Measurements from ENCODE around the gene IRS1. TPM values are rescaled to one million over a fixed set of nuclear protein-coding genes. Genes with fewer than 3 reads are reported as not detected.

IRS1 gene
- total RNA-seq, 2 donors from 2014 or later = 14.6 to 15.8 TPM

DNA sequence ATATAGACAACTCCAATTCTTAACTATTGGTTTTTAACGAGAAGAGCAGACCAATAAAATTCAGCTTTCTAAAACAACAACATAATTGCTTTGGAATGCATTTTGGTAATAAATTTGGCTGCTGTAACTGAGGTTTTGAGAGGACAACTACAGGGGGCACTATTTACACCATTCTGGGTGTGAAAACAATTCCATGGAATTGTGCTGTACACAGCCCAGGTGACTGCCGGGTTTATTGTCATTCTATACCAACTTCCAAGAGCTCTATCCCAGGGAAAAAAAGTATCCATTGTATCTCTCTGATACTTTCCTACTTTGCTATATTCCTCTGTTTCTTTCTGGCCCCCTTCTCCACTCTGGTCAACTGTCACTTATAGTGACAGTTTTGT lies 38.4 kb downstream of the IRS1 start:
- H3K27me3 ChIP-seq = no peaks in the 10 kb centered on the region
- H3K27ac ChIP-seq = peak overlapping the region; percentile 69 to 82
- TF ChIP-seq, protein P1, sequence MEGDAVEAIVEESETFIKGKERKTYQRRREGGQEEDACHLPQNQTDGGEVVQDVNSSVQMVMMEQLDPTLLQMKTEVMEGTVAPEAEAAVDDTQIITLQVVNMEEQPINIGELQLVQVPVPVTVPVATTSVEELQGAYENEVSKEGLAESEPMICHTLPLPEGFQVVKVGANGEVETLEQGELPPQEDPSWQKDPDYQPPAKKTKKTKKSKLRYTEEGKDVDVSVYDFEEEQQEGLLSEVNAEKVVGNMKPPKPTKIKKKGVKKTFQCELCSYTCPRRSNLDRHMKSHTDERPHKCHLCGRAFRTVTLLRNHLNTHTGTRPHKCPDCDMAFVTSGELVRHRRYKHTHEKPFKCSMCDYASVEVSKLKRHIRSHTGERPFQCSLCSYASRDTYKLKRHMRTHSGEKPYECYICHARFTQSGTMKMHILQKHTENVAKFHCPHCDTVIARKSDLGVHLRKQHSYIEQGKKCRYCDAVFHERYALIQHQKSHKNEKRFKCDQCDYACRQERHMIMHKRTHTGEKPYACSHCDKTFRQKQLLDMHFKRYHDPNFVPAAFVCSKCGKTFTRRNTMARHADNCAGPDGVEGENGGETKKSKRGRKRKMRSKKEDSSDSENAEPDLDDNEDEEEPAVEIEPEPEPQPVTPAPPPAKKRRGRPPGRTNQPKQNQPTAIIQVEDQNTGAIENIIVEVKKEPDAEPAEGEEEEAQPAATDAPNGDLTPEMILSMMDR (IDR thresholded peaks at IDR 0.05) = no peak
- H3K4me1 ChIP-seq = peaks cover 0 to 54% of the 10 kb centered on the region in 2 donors
- H3K9me3 ChIP-seq = no peaks in the 10 kb centered on the region
- DNase-seq (ENCODE audit: low spot score) = no peak
- no peak overlapping the region for H3K4me3 ChIP-seq
- H3K36me3 ChIP-seq = no peaks in the 10 kb centered on the region

DNA sequence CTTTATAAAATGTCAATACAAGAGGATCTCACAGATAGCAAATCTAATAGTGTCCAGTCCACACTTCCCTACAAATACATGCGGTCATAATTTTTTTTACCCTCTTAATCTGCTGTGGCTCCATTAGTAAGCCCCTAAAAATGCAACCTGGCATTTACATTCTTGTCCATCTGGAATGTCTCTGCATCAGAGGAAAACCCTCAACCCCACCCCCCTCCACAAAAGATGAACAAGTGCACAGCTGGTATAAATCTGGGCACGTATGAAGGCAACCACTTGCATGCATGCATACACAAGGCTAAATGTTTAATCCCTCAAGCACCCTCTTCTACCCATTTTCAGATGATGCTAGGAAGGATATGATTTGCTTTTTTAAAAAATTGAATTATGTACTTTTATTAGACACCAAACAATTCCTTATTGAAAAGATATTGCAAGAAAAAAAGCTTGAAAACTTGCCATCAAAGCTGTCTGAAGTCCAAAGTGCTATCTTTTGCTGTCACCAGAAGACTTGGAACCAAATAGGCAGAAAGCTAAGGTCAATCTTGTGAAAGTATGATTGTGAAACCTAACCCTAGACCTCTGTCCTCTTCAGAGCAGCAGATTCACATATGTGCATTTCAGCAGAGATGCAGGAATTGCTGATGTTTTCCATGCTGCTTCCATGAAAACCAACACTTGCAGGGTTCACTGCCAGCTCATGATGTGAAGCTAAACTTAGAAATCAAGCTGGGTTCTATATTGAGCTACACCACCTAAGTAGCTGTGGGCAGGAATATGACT lies 39.0 kb downstream of the IRS1 start:
- Histone ChIP-seq H3K4me1 (peaks cover 0 to 54% of the 10 kb centered on the region in 2 donors), H3K4me3 (no peak overlapping the region), H3K27ac (peak overlapping the region; percentile 69 to 82), H3K9me3 (no peaks in the 10 kb centered on the region), H3K27me3 (no peaks in the 10 kb centered on the region), H3K36me3 (no peaks in the 10 kb centered on the region)
- no peak for DNase-seq (ENCODE audit: low spot score)
- TF ChIP-seq, protein P1 (IDR thresholded peaks at IDR 0.05) = no peak

DNA sequence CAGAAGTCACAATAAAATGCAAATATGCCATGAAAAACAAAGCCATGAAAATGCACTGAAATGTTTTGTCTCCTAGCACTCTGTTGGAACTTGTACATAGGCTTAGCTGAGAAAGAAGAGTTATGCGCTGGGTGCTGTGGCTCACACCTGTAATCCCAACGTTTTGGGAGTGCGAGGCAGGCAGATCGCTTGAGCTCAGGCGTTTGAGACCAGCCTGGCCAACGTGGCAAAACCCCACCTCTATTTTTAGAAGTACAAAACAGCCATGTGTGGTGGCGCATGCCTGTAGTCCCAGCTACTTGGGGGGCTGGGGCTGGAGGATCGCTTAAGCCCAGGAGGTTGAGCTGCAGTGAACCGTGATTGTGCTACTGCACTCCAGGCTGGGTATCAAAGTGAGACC lies 39.9 kb downstream of the IRS1 start:
- H3K36me3 ChIP-seq = no peaks in the 10 kb centered on the region
- DNase-seq (ENCODE audit: low spot score) = no peak
- TF ChIP-seq, protein P1 (IDR thresholded peaks at IDR 0.05) = no peak
- peaks cover 0 to 57% of the 10 kb centered on the region in 2 donors for H3K4me1 ChIP-seq
- no peak overlapping the region for H3K4me3 ChIP-seq
- H3K27me3 ChIP-seq = no peaks in the 10 kb centered on the region
- H3K9me3 ChIP-seq = no peaks in the 10 kb centered on the region
- H3K27ac ChIP-seq = peak overlapping the region; percentile 69 to 82

DNA sequence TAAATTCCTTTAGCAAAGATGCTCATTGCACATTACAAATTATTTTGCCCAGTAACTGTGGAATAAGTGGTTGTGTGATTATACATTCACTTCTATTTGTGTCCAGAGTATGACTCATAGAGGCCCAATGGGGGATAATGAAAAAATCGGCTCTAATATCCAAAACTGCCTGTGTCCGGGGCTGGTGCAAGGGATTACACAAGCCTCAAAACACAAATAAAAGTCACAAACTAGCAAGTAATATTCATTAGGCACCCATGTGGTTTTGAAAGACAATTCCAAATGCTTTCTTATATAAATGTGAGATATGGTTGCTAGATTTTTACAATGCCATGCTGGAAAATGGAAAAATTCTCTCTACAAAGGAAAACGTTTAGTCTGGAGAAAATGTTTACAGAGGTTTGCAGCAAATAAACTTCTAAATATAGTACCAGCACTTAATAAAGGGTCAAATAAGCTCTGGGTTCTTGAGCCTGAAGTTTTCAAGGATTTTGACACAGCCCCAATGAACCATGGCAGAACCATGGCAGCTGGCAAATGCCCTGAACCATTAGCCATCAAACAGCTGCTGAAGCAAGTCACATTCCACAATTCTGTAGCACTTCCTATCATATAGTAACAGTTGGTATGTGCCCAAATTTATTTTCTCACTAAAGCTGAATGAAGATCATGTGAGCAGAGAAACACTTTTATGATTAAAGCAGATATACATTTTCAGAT lies 40.5 kb downstream of the IRS1 start:
- Histone ChIP-seq H3K4me1 (peaks cover 0 to 61% of the 10 kb centered on the region in 2 donors), H3K9me3 (no peaks in the 10 kb centered on the region), H3K27ac (peak overlapping the region; percentile 69 to 82), H3K36me3 (no peaks in the 10 kb centered on the region), H3K27me3 (no peaks in the 10 kb centered on the region), H3K4me3 (no peak overlapping the region)
- TF ChIP-seq, protein P1 (IDR thresholded peaks at IDR 0.05) = no peak
- DNase-seq (ENCODE audit: low spot score) = no peak

DNA sequence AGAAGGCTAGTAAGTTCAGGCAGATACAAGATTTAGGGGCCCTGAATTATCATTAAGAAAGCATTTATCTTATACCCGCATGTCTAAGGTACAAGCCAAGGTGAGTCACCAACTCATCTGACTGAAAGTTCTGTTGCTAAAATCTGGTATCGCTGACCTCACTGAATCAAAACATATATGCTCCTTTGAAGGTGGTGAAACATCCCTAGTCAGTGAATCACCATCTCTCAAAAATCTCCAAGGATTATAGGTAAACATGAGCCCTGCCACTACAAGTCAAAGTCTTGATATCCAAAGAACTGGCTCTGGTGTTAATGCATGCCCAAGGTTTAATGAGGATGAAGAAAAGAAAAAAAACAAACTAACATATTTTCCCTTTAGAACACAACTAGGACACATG lies 43.5 kb downstream of the IRS1 start:
- Histone ChIP-seq H3K4me3 (no peak overlapping the region), H3K36me3 (no peaks in the 10 kb centered on the region), H3K27me3 (no peaks in the 10 kb centered on the region), H3K27ac (peak overlapping the region; percentile 28 to 70), H3K9me3 (no peaks in the 10 kb centered on the region), H3K4me1 (peaks cover 0 to 38% of the 10 kb centered on the region in 2 donors)
- TF ChIP-seq, protein P1 (IDR thresholded peaks at IDR 0.05) = no peak
- DNase-seq (ENCODE audit: low spot score) = no peak
